Peyer's patch (tissue), 4 donors: Measurements from ENCODE around the gene EPB41L4B. TPM values are rescaled to one million over a fixed set of nuclear protein-coding genes. Genes with fewer than 3 reads are reported as not detected.

Source experiments
- DNase-seq, 3 donors: peaks; one replicate each; pipeline ENCODE4 v3.0.0-alpha.2; 2017 to 2019
- H3K27ac ChIP-seq, 4 donors: fragments of 200-600 bp; sonication (generic); one replicate each; pipeline ENCODE4 v1.5.1; 2016 to 2019
- H3K27me3 ChIP-seq, 2 donors: fragments of 200-600 bp; sonication (generic); one replicate each; pipeline ENCODE4 v1.5.1; 2019
- H3K36me3 ChIP-seq, 3 donors: fragments of 200-600 bp; sonication (generic); one replicate each; pipeline ENCODE4 v1.5.1; 2016 to 2019
- H3K4me1 ChIP-seq, 4 donors: fragments of 200-600 bp; sonication (generic); one replicate each; pipeline ENCODE4 v1.5.1; 2016 to 2019
- H3K4me3 ChIP-seq, 4 donors: fragments of 200-600 bp; sonication (generic); 1 replicate in 3 of 4; 2 replicates in 1 of 4; pipeline ENCODE4 v1.5.1; 2016 to 2019; ENCODE audit warnings: mild to moderate bottlenecking in 1 of 4
- H3K9me3 ChIP-seq, 4 donors: fragments of 200-600 bp; sonication (generic); one replicate each; pipeline ENCODE4 v1.5.1; 2016 to 2019; ENCODE audit warnings: mild to moderate bottlenecking in 1 of 4
- POLR2A ChIP-seq, 2 donors: fragments of 450-650 bp; IDR thresholded peaks; one replicate each; pipeline ENCODE4 v1.5.1; 2017; ENCODE audit warnings: antibody characterized with exemption in 2 of 2, mild to moderate bottlenecking in 2 of 2, moderate library complexity in 2 of 2
- total RNA-seq, 4 donors: library from RNA; depleted of rRNA; stranded (reverse); fragments of >200 nt; gene quantifications; one replicate each; pipeline ENCODE4 v1.1.0, GENCODE V29; 2016
- TF ChIP-seq, protein P1 (sequence below), 6 experiments: fragments of 450-650 bp in 4 of 6; fragments of 200-600 bp in 2 of 6; sonication (generic) in 1 of 6; IDR thresholded peaks; one replicate each; pipeline ENCODE4 v1.5.1; 2017 to 2019; ENCODE audit warnings: antibody characterized with exemption in 6 of 6, mild to moderate bottlenecking in 3 of 6, moderate library complexity in 1 of 6

EPB41L4B gene
- total RNA-seq, 4 donors from 2014 or later = 20.6 to 135 (median 78.2) TPM

DNA sequence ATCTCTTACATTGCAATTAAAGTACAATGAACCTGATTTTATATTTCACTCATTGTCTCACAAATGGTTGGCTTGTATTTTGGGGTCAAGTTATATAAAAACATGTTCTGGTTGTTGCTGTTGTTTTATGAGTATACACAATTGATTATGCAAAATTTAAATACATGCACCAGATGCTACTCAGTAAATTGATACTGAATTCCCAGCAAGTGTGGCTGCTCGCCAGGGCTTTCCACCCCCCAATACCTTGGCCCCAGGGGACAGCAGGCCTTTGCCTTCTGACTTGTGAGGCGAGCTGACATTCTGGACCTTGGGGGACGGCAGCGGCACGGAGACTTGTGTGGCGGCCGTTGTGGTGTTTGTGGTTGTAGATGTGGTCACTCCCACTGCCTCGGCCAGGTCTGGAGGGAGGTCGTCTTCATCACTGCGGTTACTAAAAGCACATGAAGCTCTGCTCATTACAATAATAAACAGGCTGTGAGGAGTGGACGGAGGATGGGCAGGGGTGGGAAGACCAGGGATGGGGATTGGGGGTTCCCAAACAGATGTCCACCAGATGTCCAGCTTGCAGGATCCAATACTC is 126.8 kb downstream of the EPB41L4B start:
- Histone ChIP-seq H3K9me3 (no peaks in the 10 kb centered on the region), H3K27ac (no peak overlapping the region), H3K4me1 (no peaks in the 10 kb centered on the region), H3K4me3 (no peak overlapping the region), H3K27me3 (no peaks in the 10 kb centered on the region), H3K36me3 (no peaks in the 10 kb centered on the region)
- DNase-seq = no peak
- TF ChIP-seq, protein P1, sequence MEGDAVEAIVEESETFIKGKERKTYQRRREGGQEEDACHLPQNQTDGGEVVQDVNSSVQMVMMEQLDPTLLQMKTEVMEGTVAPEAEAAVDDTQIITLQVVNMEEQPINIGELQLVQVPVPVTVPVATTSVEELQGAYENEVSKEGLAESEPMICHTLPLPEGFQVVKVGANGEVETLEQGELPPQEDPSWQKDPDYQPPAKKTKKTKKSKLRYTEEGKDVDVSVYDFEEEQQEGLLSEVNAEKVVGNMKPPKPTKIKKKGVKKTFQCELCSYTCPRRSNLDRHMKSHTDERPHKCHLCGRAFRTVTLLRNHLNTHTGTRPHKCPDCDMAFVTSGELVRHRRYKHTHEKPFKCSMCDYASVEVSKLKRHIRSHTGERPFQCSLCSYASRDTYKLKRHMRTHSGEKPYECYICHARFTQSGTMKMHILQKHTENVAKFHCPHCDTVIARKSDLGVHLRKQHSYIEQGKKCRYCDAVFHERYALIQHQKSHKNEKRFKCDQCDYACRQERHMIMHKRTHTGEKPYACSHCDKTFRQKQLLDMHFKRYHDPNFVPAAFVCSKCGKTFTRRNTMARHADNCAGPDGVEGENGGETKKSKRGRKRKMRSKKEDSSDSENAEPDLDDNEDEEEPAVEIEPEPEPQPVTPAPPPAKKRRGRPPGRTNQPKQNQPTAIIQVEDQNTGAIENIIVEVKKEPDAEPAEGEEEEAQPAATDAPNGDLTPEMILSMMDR (IDR thresholded peaks at IDR 0.05) = no peak
- no peak for TF ChIP-seq POLR2A (IDR thresholded peaks at IDR 0.05)

DNA sequence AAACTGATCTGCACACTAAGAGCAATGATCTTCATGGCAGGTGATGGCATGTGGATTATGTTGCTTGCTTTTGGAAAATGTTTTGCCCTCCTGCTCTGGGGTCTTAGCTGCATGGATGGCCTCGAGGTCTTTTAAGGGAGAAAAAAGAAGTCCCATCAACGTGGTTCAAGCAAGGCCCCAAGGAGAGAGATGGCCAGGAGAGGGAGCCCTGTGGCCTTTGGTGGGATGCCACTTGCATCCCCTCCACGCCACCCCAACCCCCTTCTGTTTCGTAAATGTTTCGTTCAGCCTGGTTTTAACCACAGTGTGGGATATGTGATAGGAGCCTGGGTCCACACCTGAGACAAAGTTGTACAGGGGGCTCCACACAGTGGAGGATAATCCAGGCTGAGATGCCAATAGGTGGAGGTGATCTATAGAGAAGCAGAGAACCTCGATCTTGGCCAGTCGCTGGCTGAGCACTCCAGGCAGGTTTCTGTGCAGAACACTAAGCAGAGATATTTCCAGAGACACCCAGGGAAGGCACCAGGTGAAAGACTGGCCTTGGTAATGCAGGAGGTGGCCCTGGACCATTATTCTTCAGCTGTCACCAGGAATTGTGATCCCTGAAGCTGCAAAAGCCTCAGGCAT is 128.0 kb downstream of the EPB41L4B start:
- Histone ChIP-seq H3K27me3 (no peaks in the 10 kb centered on the region), H3K4me1 (no peaks in the 10 kb centered on the region), H3K4me3 (no peak overlapping the region), H3K36me3 (no peaks in the 10 kb centered on the region), H3K9me3 (no peaks in the 10 kb centered on the region), H3K27ac (no peak overlapping the region)
- DNase-seq = peak in 2 of 3 donors; percentile 51 to 57
- TF ChIP-seq, protein P1 (IDR thresholded peaks at IDR 0.05) = peak in 3 of 6 experiments; percentile 37 to 49 (median 48)
- no peak for TF ChIP-seq POLR2A (IDR thresholded peaks at IDR 0.05)

DNA sequence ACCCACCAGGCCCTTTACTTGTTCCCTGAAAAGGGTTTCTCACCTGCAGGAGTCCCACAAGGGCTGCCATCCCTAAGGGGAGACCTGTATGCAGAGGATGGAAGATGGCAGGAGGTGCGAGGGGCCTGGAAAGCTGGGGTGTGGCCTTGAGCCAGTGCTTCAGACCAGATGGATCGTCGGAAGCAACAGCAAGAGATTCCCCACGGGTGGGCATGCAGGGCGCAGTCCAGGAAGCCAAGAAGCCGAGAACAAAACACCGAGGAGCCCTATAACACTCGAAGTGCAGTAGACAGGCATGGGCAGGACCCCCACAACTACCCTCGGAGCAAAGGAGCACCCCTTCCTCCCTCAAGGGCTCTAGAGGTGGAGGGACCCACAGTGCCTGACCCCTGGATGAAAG is 129.1 kb downstream of the EPB41L4B start:
- Histone ChIP-seq H3K9me3 (no peaks in the 10 kb centered on the region), H3K27ac (no peak overlapping the region), H3K4me1 (no peaks in the 10 kb centered on the region), H3K4me3 (no peak overlapping the region), H3K27me3 (no peaks in the 10 kb centered on the region), H3K36me3 (no peaks in the 10 kb centered on the region)
- DNase-seq = no peak
- TF ChIP-seq, protein P1 (IDR thresholded peaks at IDR 0.05) = no peak
- TF ChIP-seq POLR2A (IDR thresholded peaks at IDR 0.05) = no peak

DNA sequence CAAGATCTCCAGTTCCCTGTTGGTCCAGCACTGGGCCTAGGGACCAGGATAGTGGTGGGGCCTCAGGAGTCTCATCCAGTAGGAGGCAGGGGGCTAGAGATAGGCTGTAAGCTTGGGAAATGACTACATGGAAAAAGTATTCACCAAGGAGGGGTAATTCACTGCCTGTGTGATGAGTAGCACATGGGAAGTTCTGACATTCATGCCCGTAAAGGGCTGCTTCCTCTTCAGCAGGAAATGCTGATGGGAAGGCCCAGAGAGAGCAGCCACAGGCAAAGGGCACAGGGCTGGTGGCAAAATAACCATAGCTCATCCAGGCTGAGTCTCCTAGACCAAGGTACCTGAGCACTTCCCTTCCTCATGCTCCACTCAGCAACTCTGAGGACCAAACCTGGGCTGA is 130.7 kb downstream of the EPB41L4B start:
- no peak for DNase-seq
- TF ChIP-seq POLR2A (IDR thresholded peaks at IDR 0.05) = no peak
- TF ChIP-seq, protein P1 (IDR thresholded peaks at IDR 0.05) = no peak
- no peaks in the 10 kb centered on the region for H3K36me3 ChIP-seq
- no peaks in the 10 kb centered on the region for H3K4me1 ChIP-seq
- no peaks in the 10 kb centered on the region for H3K27me3 ChIP-seq
- no peak overlapping the region for H3K4me3 ChIP-seq
- H3K27ac ChIP-seq = no peak overlapping the region
- H3K9me3 ChIP-seq = no peaks in the 10 kb centered on the region

DNA sequence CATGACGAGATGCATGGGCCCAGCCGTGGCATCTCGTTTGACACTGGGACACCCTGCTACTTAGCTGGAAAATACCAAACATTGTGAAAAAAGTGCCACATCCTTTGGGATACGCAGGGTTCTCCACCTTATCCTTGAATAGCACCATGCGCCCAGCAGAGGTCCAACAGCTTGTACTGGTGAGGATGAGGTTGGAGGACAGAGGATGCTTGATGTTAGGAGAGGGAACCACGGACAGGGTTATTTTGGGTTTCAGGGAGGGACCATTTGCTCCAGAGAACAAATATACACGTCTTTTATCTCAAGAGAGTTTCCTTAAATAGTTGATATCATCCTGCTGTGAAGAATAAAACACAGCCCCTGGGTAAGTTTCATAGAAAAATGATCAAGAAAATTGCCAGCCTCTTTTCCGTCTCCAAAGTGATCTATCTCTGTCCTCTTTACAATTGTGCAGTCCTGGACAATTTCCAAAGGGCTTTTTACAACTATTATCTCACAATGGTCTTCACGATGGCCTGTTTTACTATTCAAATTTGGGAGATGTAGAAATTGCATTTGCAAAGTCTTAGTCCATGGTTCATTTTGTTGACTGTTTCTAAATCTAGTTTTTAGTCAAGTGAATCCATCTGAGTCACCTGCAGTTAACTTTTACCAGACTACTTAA is 133.9 kb downstream of the EPB41L4B start:
- TF ChIP-seq, protein P1 (IDR thresholded peaks at IDR 0.05) = no peak
- TF ChIP-seq POLR2A (IDR thresholded peaks at IDR 0.05) = no peak
- no peaks in the 10 kb centered on the region for H3K27me3 ChIP-seq
- no peak overlapping the region for H3K27ac ChIP-seq
- no peak for DNase-seq
- H3K4me1 ChIP-seq = no peaks in the 10 kb centered on the region
- no peaks in the 10 kb centered on the region for H3K9me3 ChIP-seq
- no peak overlapping the region for H3K4me3 ChIP-seq
- no peaks in the 10 kb centered on the region for H3K36me3 ChIP-seq
